Measurements from ENCODE around the gene FARP2. TPM values are rescaled to one million over a fixed set of nuclear protein-coding genes. Genes with fewer than 3 reads are reported as not detected.
"Not testable (repeated sequence)": the region's sequence is repeated elsewhere in the genome, so short reads cannot be mapped to it uniquely, and the experiment has no call there.

FARP2 gene
- total RNA-seq, 2 donors from 2014 or later, result 11.1 to 21.5 TPM

GRCh38 chr2:241502281-241502680 lies 146.2 kb downstream of the FARP2 start:
- no peaks in the 10 kb centered on the region for H3K27me3 ChIP-seq
- H3K4me1 ChIP-seq, result peaks cover 0 to 24% of the 10 kb centered on the region in 2 donors
- H3K36me3 ChIP-seq, result peaks cover 21% of the 10 kb centered on the region
- H3K9me3 ChIP-seq, result no peaks in the 10 kb centered on the region
- DNase-seq (ENCODE audit: low spot score), result no peak
- no peak overlapping the region for H3K27ac ChIP-seq
- no peak overlapping the region for H3K4me3 ChIP-seq
- TF ChIP-seq CTCF (IDR thresholded peaks at IDR 0.05), result no peak

DNA sequence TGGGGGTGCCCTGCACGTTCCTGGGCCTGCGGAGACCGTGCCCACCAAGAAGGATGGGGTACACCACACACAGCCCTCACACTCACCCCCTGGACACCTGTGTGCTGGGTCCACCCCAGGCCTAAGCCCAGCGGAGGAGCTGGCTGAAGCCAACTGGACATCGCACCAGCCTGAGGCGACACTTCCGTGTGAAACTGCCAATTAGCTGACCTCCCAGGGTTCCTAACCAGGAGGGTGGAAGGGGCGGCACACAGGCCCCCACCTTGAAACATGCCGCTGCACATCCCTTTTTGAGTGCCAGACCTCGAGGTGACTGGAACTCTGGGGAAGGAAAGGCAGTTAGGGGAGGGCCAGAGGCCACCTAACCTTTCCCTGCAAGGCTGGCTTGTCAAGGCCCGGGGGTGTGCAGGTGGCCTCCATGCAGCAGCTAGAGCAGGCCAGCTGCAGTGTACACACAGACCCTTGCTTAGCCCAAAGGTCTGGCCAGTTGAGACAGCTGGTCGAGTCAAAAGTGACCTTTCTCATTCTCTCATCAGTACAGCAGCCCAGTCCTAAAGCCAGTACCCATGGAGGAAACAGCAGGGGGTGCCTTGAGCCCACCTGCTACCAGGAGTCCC lies 147.8 kb downstream of the FARP2 start:
- Histone ChIP-seq H3K9me3 (no peaks in the 10 kb centered on the region), H3K27me3 (no peaks in the 10 kb centered on the region), H3K27ac (no peak overlapping the region), H3K4me3 (no peak overlapping the region), H3K36me3 (peaks cover 7% of the 10 kb centered on the region), H3K4me1 (peaks cover 0 to 31% of the 10 kb centered on the region in 2 donors)
- no peak for TF ChIP-seq CTCF (IDR thresholded peaks at IDR 0.05)
- no peak for DNase-seq (ENCODE audit: low spot score)

GRCh38 chr2:241505086-241505780 lies 149.1 kb downstream of the FARP2 start:
- no peaks in the 10 kb centered on the region for H3K9me3 ChIP-seq
- peak overlapping the region in 1 of 2 donors; percentile 37 for H3K27ac ChIP-seq
- DNase-seq (ENCODE audit: low spot score), result no peak
- no peaks in the 10 kb centered on the region for H3K27me3 ChIP-seq
- peaks cover 0 to 39% of the 10 kb centered on the region in 2 donors for H3K4me1 ChIP-seq
- no peak overlapping the region for H3K4me3 ChIP-seq
- no peaks in the 10 kb centered on the region for H3K36me3 ChIP-seq
- no peak for TF ChIP-seq CTCF (IDR thresholded peaks at IDR 0.05)

GRCh38 chr2:241505781-241506201 lies 149.7 kb downstream of the FARP2 start:
- Histone ChIP-seq H3K36me3 (no peaks in the 10 kb centered on the region), H3K9me3 (no peaks in the 10 kb centered on the region), H3K4me3 (no peak overlapping the region), H3K4me1 (peaks cover 0 to 39% of the 10 kb centered on the region in 2 donors), H3K27me3 (no peaks in the 10 kb centered on the region), H3K27ac (peak overlapping the region in 1 of 2 donors; percentile 37)
- TF ChIP-seq CTCF (IDR thresholded peaks at IDR 0.05), result no peak
- no peak for DNase-seq (ENCODE audit: low spot score)

DNA sequence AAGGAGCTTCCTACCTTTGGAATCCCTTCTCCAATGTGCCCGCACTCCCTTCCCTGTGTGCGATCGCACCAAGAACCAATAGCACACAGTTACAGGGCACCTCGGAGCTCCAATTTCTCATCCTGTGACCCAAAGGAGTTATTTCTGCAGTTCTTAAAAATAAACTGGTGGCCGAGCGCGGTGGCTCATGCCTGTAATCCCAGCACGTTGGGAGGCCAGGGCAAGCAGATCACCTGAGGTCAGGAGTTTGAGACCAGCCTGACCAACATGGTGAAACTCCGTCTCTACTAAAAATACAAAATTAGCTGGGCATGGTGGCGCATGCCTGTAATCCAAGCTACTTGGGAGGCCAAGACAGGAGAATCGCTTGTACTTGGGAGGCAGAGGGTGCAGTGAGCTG lies 150.2 kb downstream of the FARP2 start:
- not testable (repeated sequence) for H3K9me3 ChIP-seq; DNase-seq (ENCODE audit: low spot score); H3K4me3 ChIP-seq; H3K27ac ChIP-seq; H3K27me3 ChIP-seq; H3K36me3 ChIP-seq
- peaks cover 0 to 39% of the 10 kb centered on the region in 2 donors for H3K4me1 ChIP-seq

DNA sequence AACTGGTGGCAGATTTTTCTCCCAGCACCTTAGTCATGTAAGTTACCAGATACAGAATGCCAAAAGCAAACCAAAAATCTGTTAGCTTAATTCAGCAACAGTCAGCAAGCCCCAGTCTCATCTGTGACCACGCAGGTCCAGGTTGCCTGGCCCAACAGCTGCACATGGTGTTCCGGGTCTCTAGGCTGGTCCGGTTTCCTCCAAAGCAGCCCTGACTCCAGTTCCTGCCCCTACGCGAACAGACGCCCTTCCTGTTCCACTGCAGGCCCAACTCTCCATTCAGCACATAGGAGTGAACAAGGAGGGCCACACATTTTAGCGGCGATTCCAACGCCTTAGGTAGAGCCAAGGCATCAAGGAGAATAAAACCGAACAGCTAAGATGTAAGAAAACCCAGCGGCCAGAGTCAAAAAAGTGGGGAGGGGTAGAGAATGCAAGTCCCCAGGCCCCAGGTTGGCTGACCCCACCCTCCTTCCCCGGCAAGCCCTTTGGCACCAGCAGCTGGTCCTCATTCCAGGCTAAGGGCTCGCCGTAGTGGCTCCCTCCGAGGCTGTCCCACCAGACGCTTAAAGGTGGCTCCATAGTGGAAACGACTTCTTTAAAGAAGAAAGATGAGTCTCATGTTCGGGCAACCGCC lies 150.8 kb downstream of the FARP2 start:
- no peak for DNase-seq (ENCODE audit: low spot score)
- Histone ChIP-seq H3K4me3 (peak overlapping the region; percentile 88 to 97), H3K27me3 (no peaks in the 10 kb centered on the region), H3K4me1 (peaks cover 0 to 39% of the 10 kb centered on the region in 2 donors), H3K9me3 (no peaks in the 10 kb centered on the region), H3K27ac (peak overlapping the region; percentile 96), H3K36me3 (no peaks in the 10 kb centered on the region)
- no peak for TF ChIP-seq CTCF (IDR thresholded peaks at IDR 0.05)
